GM23338 (cell line): ENCODE data around the gene MIEN1. TPM values are rescaled to one million over a fixed set of nuclear protein-coding genes. Genes with fewer than 3 reads are reported as not detected.

Experiments
- ATAC-seq: fragments of 200-7000 bp; cut with Tn5 transposase; 3 replicates; pipeline ENCODE4 v1.9.1; 2020
- DNase-seq: peaks from one replicate; pipeline ENCODE4 v3.0.0-alpha.2; 2015; ENCODE audit warnings: low spot score
- H2AFZ ChIP-seq: fragments of 200-600 bp; sonication (generic); 2 replicates; pipeline ENCODE4 v1.8.0; 2016; ENCODE audit warnings: antibody characterized with exemption, mild to moderate bottlenecking, moderate library complexity
- H3F3A ChIP-seq: fragments of 200-600 bp; sonication (generic); replicated peaks from 2 replicates; pipeline ENCODE4 v1.8.0; 2017; ENCODE audit warnings: antibody characterized with exemption, mixed run types, low read depth
- H3K27ac ChIP-seq: fragments of 200-600 bp; sonication (generic); 2 replicates; pipeline ENCODE4 v1.6.1; 2016; ENCODE audit warnings: low read depth
- H3K27me3 ChIP-seq: fragments of 200-600 bp; sonication (generic); 2 replicates; pipeline ENCODE4 v1.8.0; 2016; ENCODE audit warnings: mild to moderate bottlenecking, mixed run types, moderate library complexity; ENCODE audit not compliant: insufficient read depth
- H3K36me3 ChIP-seq: fragments of 200-600 bp; sonication (generic); 2 replicates; pipeline ENCODE4 v1.8.0; 2016; ENCODE audit warnings: mild to moderate bottlenecking; ENCODE audit not compliant: insufficient read depth
- H3K4me1 ChIP-seq: fragments of 200-600 bp; sonication (generic); 2 replicates; pipeline ENCODE4 v1.8.0; 2016; ENCODE audit warnings: mild to moderate bottlenecking, moderate library complexity; ENCODE audit not compliant: insufficient read depth
- H3K4me2 ChIP-seq: fragments of 200-600 bp; sonication (generic); 2 replicates; pipeline ENCODE4 v1.7.1; 2017; ENCODE audit warnings: mixed run types
- H3K4me3 ChIP-seq: fragments of 200-600 bp; sonication (generic); 2 replicates; pipeline ENCODE4 v1.6.1; 2016; ENCODE audit warnings: mixed run types
- H3K79me2 ChIP-seq: fragments of 200-600 bp; sonication (generic); replicated peaks from 2 replicates; pipeline ENCODE4 v1.8.0; 2017; ENCODE audit warnings: mild to moderate bottlenecking; ENCODE audit not compliant: insufficient read depth
- H3K9me2 ChIP-seq: fragments of 200-600 bp; sonication (generic); 2 replicates; pipeline ENCODE4 v1.8.0; 2017; ENCODE audit not compliant: insufficient read depth
- H4K20me1 ChIP-seq: fragments of 200-600 bp; sonication (generic); replicated peaks from 2 replicates; pipeline ENCODE4 v1.8.0; 2017; ENCODE audit warnings: mild to moderate bottlenecking; ENCODE audit not compliant: insufficient read depth
- H3K27ac Mint-ChIP-seq: 2 replicates; pipeline ENCODE4 v1.8.0; 2020; ENCODE audit warnings: inconsistent platforms, mild to moderate bottlenecking, moderate library complexity, mixed read lengths
- H3K27me3 Mint-ChIP-seq: 3 replicates; pipeline ENCODE4 v1.8.0; 2022; ENCODE audit warnings: low read depth, mild to moderate bottlenecking, moderate library complexity, mixed read lengths, inconsistent platforms; ENCODE audit not compliant: insufficient read depth, poor library complexity
- H3K36me3 Mint-ChIP-seq: 3 replicates; pipeline ENCODE4 v1.8.0; 2021; ENCODE audit warnings: low read depth, mild to moderate bottlenecking, inconsistent platforms, moderate library complexity, mixed read lengths
- H3K4me1 Mint-ChIP-seq: 3 replicates; pipeline ENCODE4 v1.8.0; 2020; ENCODE audit warnings: mild to moderate bottlenecking, inconsistent platforms, mixed read lengths
- H3K4me3 Mint-ChIP-seq: 3 replicates; pipeline ENCODE4 v1.8.0; 2021; ENCODE audit warnings: moderate library complexity, mild to moderate bottlenecking, inconsistent platforms, mixed read lengths
- H3K9me3 Mint-ChIP-seq: 3 replicates; pipeline ENCODE4 v1.8.0; 2020; ENCODE audit warnings: moderate library complexity, mild to moderate bottlenecking, inconsistent platforms, mixed read lengths
- CREB1 ChIP-seq: fragments of 250-450 bp; sonication (Bioruptor Pico); IDR thresholded peaks from 2 replicates; pipeline ENCODE4 v1.5.0; 2020; ENCODE audit warnings: low read depth, mild to moderate bottlenecking, moderate library complexity
- JUNB ChIP-seq: IDR thresholded peaks from one replicate; pipeline ENCODE4 v1.6.1; 2016; ENCODE audit warnings: antibody characterized with exemption; ENCODE audit not compliant: unreplicated experiment
- NANOG ChIP-seq: IDR thresholded peaks from 2 replicates; pipeline ENCODE4 v1.6.1; 2016; ENCODE audit warnings: antibody characterized with exemption, borderline replicate concordance
- ZNF114 ChIP-seq: fragments of 250-450 bp; sonication (Bioruptor Pico); IDR thresholded peaks from 2 replicates; pipeline ENCODE4 v1.5.0; 2020; ENCODE audit warnings: mild to moderate bottlenecking, moderate library complexity
- ZNF462 ChIP-seq: fragments of 250-450 bp; sonication (Bioruptor Pico); IDR thresholded peaks from 2 replicates; pipeline ENCODE4 v1.5.0; 2020; ENCODE audit warnings: mild to moderate bottlenecking, moderate library complexity
- polyA plus RNA-seq: library from polyadenylated mRNA; unstranded; fragments of >200 nt; fragmentation: Nextera tagmentation; extraction: Ambion mirVana; gene quantifications from 2 replicates; pipeline ENCODE4 v1.2.1, GENCODE V29; 2016
- total RNA-seq: library from RNA; depleted of rRNA; stranded (reverse); fragments of >200 nt; shearing (Covaris generic); gene quantifications from 2 replicates; pipeline ENCODE4 v1.2.3, GENCODE V29; 2014
- TF ChIP-seq, protein P1 (sequence below): IDR thresholded peaks from one replicate; pipeline ENCODE4 v1.6.1; 2018; ENCODE audit warnings: antibody characterized with exemption; ENCODE audit not compliant: unreplicated experiment

Gene MIEN1
- total and polyA plus RNA-seq, 2 experiments from 2014 or later: 37.1 to 91.8 TPM

- no peak overlapping the region; the same call in 1 of the 2 replicates for H3K27ac Mint-ChIP-seq
- Histone ChIP-seq H3K4me3 (no peak overlapping the region), H3K79me2 (peaks cover 12% of the 10 kb centered on the region), H4K20me1 (no peaks in the 10 kb centered on the region), H3K9me2 (no peaks in the 10 kb centered on the region), H3K4me2 (peak overlapping the region; percentile 100), H3F3A (peaks cover 22% of the 10 kb centered on the region), H3K36me3 (no peaks in the 10 kb centered on the region), H3K27me3 (no peaks in the 10 kb centered on the region), H3K27ac (peak overlapping the region; percentile 50; the same call in 1 of the 2 replicates), H2AFZ (no peak overlapping the region), H3K4me1 (peaks cover 32% of the 10 kb centered on the region)
- TF ChIP-seq ZNF462: no peak
- TF ChIP-seq JUNB: no peak
- TF ChIP-seq, protein P1, sequence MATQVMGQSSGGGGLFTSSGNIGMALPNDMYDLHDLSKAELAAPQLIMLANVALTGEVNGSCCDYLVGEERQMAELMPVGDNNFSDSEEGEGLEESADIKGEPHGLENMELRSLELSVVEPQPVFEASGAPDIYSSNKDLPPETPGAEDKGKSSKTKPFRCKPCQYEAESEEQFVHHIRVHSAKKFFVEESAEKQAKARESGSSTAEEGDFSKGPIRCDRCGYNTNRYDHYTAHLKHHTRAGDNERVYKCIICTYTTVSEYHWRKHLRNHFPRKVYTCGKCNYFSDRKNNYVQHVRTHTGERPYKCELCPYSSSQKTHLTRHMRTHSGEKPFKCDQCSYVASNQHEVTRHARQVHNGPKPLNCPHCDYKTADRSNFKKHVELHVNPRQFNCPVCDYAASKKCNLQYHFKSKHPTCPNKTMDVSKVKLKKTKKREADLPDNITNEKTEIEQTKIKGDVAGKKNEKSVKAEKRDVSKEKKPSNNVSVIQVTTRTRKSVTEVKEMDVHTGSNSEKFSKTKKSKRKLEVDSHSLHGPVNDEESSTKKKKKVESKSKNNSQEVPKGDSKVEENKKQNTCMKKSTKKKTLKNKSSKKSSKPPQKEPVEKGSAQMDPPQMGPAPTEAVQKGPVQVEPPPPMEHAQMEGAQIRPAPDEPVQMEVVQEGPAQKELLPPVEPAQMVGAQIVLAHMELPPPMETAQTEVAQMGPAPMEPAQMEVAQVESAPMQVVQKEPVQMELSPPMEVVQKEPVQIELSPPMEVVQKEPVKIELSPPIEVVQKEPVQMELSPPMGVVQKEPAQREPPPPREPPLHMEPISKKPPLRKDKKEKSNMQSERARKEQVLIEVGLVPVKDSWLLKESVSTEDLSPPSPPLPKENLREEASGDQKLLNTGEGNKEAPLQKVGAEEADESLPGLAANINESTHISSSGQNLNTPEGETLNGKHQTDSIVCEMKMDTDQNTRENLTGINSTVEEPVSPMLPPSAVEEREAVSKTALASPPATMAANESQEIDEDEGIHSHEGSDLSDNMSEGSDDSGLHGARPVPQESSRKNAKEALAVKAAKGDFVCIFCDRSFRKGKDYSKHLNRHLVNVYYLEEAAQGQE: no peak
- no peak for TF ChIP-seq ZNF114 (CRISPR knock-in tag)
- TF ChIP-seq CREB1 (CRISPR knock-in tag): no peak
- TF ChIP-seq NANOG: no peak
- DNase-seq: peak; percentile 53
- H3K9me3 Mint-ChIP-seq: no peaks in the 10 kb centered on the region; the same call in 2 of the 3 replicates
- peak overlapping the region; percentile 16 for H3K4me3 Mint-ChIP-seq
- H3K36me3 Mint-ChIP-seq: no peaks in the 10 kb centered on the region
- H3K27me3 Mint-ChIP-seq: peaks cover 18% of the 10 kb centered on the region
- ATAC-seq: no peak
- H3K4me1 Mint-ChIP-seq: peaks cover 40% of the 10 kb centered on the region
These were observed 6.2 kb upstream of the MIEN1 start for GRCh38 chr17:39736319-39737165.
